ENCODE measurements around the gene CLUH.
"Not testable (repeated sequence)": the region's sequence is repeated elsewhere in the genome, so short reads cannot be mapped to it uniquely, and the experiment has no call there.

Gene CLUH

GRCh38 chr17:2672026-2672425 lies 39.5 kb downstream of the CLUH start:
- H3K4me3 ChIP-seq (replicated peaks; ENCODE audit: low read depth, low read length), result no peak overlapping the region
- TF ChIP-seq CTCF (IDR thresholded peaks at IDR 0.05; ENCODE audit: low read length, missing control alignments), result no peak
- no peak for DNase-seq (ENCODE audit: low read depth)

GRCh38 chr17:2660410-2660809 lies 51.2 kb downstream of the CLUH start:
- H3K4me3 ChIP-seq (replicated peaks; ENCODE audit: low read depth, low read length); DNase-seq (ENCODE audit: low read depth): not testable (repeated sequence)

- not testable (repeated sequence) for H3K4me3 ChIP-seq (replicated peaks; ENCODE audit: low read depth, low read length)
- DNase-seq (ENCODE audit: low read depth), result peak; percentile 34
Measured at GRCh38 chr17:2659337-2659736, 52.2 kb downstream of the CLUH start.

GRCh38 chr17:2656283-2656682 lies 55.3 kb downstream of the CLUH start:
- DNase-seq (ENCODE audit: low read depth), result no peak
- H3K4me3 ChIP-seq (replicated peaks; ENCODE audit: low read depth, low read length), result no peak overlapping the region
- TF ChIP-seq CTCF (IDR thresholded peaks at IDR 0.05; ENCODE audit: low read length, missing control alignments), result no peak

- H3K4me3 ChIP-seq (replicated peaks; ENCODE audit: low read depth, low read length), result no peak overlapping the region
- TF ChIP-seq CTCF (IDR thresholded peaks at IDR 0.05; ENCODE audit: low read length, missing control alignments), result no peak
- no peak for DNase-seq (ENCODE audit: low read depth)
Measured at GRCh38 chr17:2655546-2655945, 56.0 kb downstream of the CLUH start.

- DNase-seq (ENCODE audit: low read depth); H3K4me3 ChIP-seq (replicated peaks; ENCODE audit: low read depth, low read length): not testable (repeated sequence)
Measured at GRCh38 chr17:2652911-2653310, 58.7 kb downstream of the CLUH start.

- no peak for DNase-seq (ENCODE audit: low read depth)
- H3K4me3 ChIP-seq (replicated peaks; ENCODE audit: low read depth, low read length), result no peak overlapping the region
- TF ChIP-seq CTCF (IDR thresholded peaks at IDR 0.05; ENCODE audit: low read length, missing control alignments), result no peak
Measured at GRCh38 chr17:2649191-2649590, 62.4 kb downstream of the CLUH start.

GRCh38 chr17:2647957-2648356 lies 63.6 kb downstream of the CLUH start:
- no peak overlapping the region for H3K4me3 ChIP-seq (replicated peaks; ENCODE audit: low read depth, low read length)
- DNase-seq (ENCODE audit: low read depth), result no peak
- no peak for TF ChIP-seq CTCF (IDR thresholded peaks at IDR 0.05; ENCODE audit: low read length, missing control alignments)

- TF ChIP-seq CTCF (IDR thresholded peaks at IDR 0.05; ENCODE audit: low read length, missing control alignments), result no peak
- no peak for DNase-seq (ENCODE audit: low read depth)
- no peak overlapping the region for H3K4me3 ChIP-seq (replicated peaks; ENCODE audit: low read depth, low read length)
Measured at GRCh38 chr17:2644971-2645370, 66.6 kb downstream of the CLUH start.

All from fibroblast of pulmonary artery (primary cell).